ENCODE results near the gene CORO7.

Gene CORO7

GRCh38 chr16:4338125-4338582, 78.2 kb downstream of the CORO7 start:
- H3K36me3 ChIP-seq (ENCODE audit: control insufficient read depth, low read length): peaks cover 26% of the 10 kb centered on the region
- no peaks in the 10 kb centered on the region for H3K4me1 ChIP-seq (ENCODE audit: control insufficient read depth, low read length)
- no peaks in the 10 kb centered on the region for H3K9me3 ChIP-seq (ENCODE audit: control insufficient read depth, insufficient read depth, low read length)
- H3K9me2 ChIP-seq (replicated peaks; ENCODE audit: control insufficient read depth, low read length): no peaks in the 10 kb centered on the region
- H3K79me2 ChIP-seq (ENCODE audit: control insufficient read depth, low read length): peaks cover 8% of the 10 kb centered on the region
- TF ChIP-seq EZH2phosphoT487 (IDR thresholded peaks at IDR 0.05; ENCODE audit: borderline replicate concordance, low read length) (no peak), CTCF (IDR thresholded peaks at IDR 0.05; ENCODE audit: low read depth, low read length, poor library complexity, severe bottlenecking) (peak; percentile 23)
- no peaks in the 10 kb centered on the region for H3K27me3 ChIP-seq (ENCODE audit: control insufficient read depth, low read length)
- no peak overlapping the region for H3K4me3 ChIP-seq (ENCODE audit: low read length)
- no peaks in the 10 kb centered on the region for H3F3A ChIP-seq (ENCODE audit: control insufficient read depth, insufficient read depth)
- no peaks in the 10 kb centered on the region for H4K20me1 ChIP-seq (ENCODE audit: control insufficient read depth, insufficient read depth, low read depth, low read length)
- H3K4me2 ChIP-seq (ENCODE audit: low read length): no peak overlapping the region
- H3K27ac ChIP-seq (ENCODE audit: low read depth, low read length): no peak overlapping the region

GRCh38 chr16:4337540-4338088, 78.8 kb downstream of the CORO7 start:
- no peak for TF ChIP-seq CTCF (IDR thresholded peaks at IDR 0.05; ENCODE audit: low read depth, low read length, poor library complexity, severe bottlenecking)
- TF ChIP-seq EZH2phosphoT487 (IDR thresholded peaks at IDR 0.05; ENCODE audit: borderline replicate concordance, low read length): no peak
- Histone ChIP-seq H3F3A (ENCODE audit: control insufficient read depth, insufficient read depth) (no peaks in the 10 kb centered on the region), H3K27ac (ENCODE audit: low read depth, low read length) (no peak overlapping the region), H3K4me3 (ENCODE audit: low read length) (no peak overlapping the region), H3K27me3 (ENCODE audit: control insufficient read depth, low read length) (no peaks in the 10 kb centered on the region), H3K4me1 (ENCODE audit: control insufficient read depth, low read length) (no peaks in the 10 kb centered on the region), H3K4me2 (ENCODE audit: low read length) (no peak overlapping the region), H4K20me1 (ENCODE audit: control insufficient read depth, insufficient read depth, low read depth, low read length) (no peaks in the 10 kb centered on the region), H3K36me3 (ENCODE audit: control insufficient read depth, low read length) (peaks cover 21% of the 10 kb centered on the region), H3K9me2 (replicated peaks; ENCODE audit: control insufficient read depth, low read length) (no peaks in the 10 kb centered on the region), H3K79me2 (ENCODE audit: control insufficient read depth, low read length) (peaks cover 3% of the 10 kb centered on the region), H3K9me3 (ENCODE audit: control insufficient read depth, insufficient read depth, low read length) (no peaks in the 10 kb centered on the region)

GRCh38 chr16:4336701-4337539, 79.5 kb downstream of the CORO7 start:
- Histone ChIP-seq H3F3A (ENCODE audit: control insufficient read depth, insufficient read depth) (no peaks in the 10 kb centered on the region), H3K36me3 (ENCODE audit: control insufficient read depth, low read length) (peaks cover 21% of the 10 kb centered on the region), H3K4me3 (ENCODE audit: low read length) (no peak overlapping the region), H4K20me1 (ENCODE audit: control insufficient read depth, insufficient read depth, low read depth, low read length) (no peaks in the 10 kb centered on the region), H3K9me2 (replicated peaks; ENCODE audit: control insufficient read depth, low read length) (no peaks in the 10 kb centered on the region), H3K79me2 (ENCODE audit: control insufficient read depth, low read length) (no peaks in the 10 kb centered on the region), H3K9me3 (ENCODE audit: control insufficient read depth, insufficient read depth, low read length) (no peaks in the 10 kb centered on the region), H3K27me3 (ENCODE audit: control insufficient read depth, low read length) (no peaks in the 10 kb centered on the region), H3K4me1 (ENCODE audit: control insufficient read depth, low read length) (no peaks in the 10 kb centered on the region), H3K4me2 (ENCODE audit: low read length) (no peak overlapping the region), H3K27ac (ENCODE audit: low read depth, low read length) (no peak overlapping the region)
- TF ChIP-seq EZH2phosphoT487 (IDR thresholded peaks at IDR 0.05; ENCODE audit: borderline replicate concordance, low read length): no peak
- no peak for TF ChIP-seq CTCF (IDR thresholded peaks at IDR 0.05; ENCODE audit: low read depth, low read length, poor library complexity, severe bottlenecking)

All from DOHH2 (cell line).